CD4-positive, alpha-beta T cell treated with Interferon gamma for 1 hour (primary cell): ENCODE results near the gene ITPKC.

ENCODE experiments used
- DNase-seq: peaks from one replicate; pipeline ENCODE4 v3.0.0-alpha.2; 2020

ITPKC gene

GRCh38 chr19:40690693-40691420 lies 26.1 kb upstream of the ITPKC start:
- peak; percentile 85 for DNase-seq

- no peak for DNase-seq
Measured at GRCh38 chr19:40691421-40692211, 25.3 kb upstream of the ITPKC start.

- no peak for DNase-seq
Measured at GRCh38 chr19:40692212-40692551, 24.7 kb upstream of the ITPKC start.

DNA sequence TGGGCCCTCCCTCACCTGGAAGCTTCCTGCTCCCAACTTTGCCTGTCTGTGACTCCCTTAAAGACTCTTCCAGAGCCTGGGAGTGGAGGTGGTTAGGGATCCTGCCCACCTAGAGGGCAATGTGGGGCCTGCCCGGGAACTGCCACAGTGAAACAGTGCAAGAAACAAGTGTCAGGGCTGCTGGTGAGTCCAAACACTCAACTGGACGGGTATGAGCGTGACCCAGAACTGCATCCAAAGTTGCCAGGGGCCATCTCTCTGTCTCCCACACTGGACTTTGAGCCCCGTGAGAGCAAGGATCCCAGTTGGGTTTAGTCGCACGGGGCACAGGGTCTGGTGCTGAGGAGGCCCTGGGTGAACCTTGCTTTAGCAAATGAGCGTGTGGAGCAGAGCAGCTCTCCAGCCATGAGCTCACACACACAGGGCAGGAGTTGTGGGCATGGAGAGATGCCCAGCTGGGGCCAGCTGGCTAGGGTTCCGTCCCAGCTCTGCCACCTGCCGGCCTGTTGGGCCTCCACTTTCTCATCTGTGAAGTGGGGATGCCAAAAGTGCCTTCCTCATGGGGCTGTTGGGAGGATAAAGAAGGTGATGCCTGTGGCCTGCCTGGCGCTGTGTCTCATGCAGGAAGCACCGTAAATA lies 23.6 kb upstream of the ITPKC start:
- no peak for DNase-seq

- DNase-seq = no peak
Measured at GRCh38 chr19:40693896-40694295, 23.0 kb upstream of the ITPKC start.

DNA sequence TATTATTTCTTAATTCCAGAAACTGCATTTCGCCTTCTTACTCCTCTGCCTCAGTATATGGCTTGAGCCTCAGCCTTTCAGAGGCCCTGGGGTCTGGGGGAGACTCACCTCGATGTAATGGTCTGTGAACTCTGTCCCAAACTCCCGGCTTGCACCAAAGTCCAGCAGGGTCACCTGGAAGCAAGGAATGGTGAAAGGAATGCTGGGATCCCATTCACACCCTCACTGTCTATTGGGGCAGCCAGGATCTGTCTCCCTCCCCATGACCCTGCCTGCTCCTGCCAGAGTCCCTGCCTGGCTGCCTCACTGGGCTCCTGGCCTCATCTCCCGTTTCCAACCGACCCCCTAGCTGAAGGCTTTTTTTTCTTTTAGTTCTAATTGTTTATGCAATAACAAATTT lies 21.0 kb upstream of the ITPKC start:
- no peak for DNase-seq

DNA sequence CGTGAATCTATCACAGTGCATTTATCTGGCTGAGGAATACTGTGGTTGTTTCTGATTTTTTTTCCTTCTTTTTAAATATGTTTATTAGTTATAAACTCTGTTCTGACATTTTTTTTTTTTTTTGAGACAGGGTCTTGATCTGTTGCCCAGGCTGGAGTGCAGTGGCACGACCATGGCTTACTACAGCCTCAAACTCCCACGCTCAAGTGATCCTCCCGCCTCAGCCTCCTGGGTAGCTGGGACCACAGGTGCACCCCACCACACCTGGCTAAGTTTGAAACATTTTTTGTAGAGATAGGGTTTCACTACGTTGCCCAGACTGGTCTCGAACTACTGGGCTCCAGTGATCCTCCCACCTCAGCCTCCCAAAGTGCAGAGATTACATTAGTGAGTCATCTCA lies 19.9 kb upstream of the ITPKC start:
- no peak for DNase-seq

GRCh38 chr19:40700083-40700482 lies 16.8 kb upstream of the ITPKC start:
- no peak for DNase-seq

- DNase-seq = no peak
Measured at GRCh38 chr19:40701758-40702157, 15.2 kb upstream of the ITPKC start.

DNA sequence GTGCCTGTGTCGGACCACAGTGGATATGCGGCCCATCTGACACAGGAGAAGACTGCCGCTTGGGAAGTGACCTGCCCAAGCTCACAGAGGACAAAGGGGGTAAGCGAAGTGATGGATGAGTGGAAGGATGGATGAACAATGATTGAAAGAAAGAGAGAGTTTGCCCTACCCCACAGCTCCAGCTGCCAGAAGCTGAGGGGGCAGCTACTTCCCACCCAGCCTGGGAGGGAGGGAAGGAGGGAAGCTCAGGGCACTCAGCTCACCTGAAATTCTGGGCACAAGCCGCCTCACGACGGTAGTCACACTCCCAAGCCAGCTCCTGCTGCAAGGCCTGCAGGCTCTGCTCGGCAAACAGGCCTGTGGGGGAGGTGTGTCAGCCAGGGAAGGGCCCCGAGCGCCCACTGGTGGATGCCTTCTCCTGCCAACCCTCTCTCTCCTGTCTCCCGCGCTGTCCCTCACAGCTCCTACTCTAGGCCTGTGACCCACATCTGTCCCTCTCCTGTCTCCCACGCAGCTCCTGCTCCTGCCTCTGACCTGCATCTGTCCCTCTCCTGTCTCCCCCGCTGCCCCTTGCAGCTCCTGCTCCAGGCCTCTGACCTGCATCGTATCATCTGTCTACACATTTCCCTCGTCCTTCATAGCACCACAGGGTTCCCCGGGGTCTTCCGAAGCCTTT lies 14.4 kb upstream of the ITPKC start:
- DNase-seq = no peak

DNA sequence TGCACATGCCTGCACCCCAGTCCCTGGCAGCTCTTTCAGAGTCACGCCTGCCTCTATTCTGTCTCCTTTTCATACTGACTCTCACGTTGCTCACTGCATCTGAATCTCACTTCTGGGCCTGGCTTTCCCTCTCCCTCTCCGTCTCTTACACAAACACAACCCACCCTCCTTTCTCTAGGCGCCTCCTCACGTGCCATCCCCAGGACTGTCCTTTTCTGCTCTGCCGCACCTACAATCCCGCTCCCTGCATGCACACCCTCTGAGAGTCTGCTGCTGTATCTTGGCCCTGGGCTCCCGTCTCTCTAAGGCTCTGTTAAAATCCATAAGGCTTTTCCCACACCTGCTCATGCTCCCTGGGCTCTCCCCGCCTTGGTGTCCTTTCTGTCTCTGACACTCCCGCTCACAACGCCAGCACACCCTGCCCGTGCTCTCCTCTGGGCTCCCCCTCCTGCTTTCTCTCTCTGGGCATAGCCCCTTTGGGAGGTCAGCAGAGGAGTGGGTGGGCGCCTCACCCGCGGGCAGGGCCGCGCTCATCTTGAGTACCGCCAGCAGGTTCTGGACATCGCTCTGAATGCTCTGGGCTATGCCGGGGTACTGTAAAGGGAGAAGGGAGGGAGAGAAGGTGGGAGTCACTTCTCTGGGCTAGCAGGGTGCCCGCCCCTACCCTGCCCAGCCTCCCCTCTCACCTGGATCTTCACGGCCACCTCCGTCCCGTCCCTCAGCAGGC lies 13.7 kb upstream of the ITPKC start:
- DNase-seq = no peak

DNA sequence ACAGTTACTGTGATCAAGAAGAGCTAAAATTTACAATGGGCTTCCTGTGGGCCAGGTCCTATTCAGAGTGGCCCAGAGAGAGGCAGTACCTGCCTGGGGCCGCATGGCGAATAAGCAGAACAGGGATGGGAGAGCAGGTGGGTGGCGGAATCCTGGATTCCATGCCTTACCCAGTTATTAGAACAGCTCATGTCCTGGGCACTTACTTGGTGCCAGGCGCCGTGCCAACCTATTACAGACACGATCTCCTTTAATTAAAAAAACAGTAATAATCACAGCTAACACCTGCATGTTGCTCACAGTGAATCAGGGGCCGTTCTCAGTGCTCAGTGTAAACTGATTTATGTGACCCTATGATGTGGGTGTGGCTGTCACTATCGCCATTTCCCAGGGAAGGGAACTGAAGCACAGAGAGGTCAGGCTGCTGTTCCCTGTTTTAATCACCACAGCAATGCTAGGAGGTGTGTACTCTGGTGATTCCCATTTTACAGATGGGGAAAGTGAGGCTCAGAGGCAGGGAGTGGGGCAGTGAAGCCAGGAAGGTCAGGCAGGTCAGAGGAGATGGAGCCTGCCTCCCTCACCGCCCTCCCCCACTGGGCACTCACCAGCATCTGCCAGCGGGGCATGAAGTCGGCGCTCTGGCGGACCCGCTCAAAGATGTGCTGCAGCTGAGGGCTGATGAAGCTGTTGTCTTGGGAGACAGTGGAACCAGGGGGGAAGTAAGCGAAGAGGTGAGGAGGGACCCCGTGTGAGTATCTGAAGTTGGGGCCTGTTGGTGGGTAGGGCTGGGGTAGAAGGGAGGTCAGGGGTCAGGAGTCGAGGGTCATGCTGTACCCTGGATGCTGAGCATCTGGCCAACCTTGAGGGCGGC lies 12.2 kb upstream of the ITPKC start:
- no peak for DNase-seq

DNA sequence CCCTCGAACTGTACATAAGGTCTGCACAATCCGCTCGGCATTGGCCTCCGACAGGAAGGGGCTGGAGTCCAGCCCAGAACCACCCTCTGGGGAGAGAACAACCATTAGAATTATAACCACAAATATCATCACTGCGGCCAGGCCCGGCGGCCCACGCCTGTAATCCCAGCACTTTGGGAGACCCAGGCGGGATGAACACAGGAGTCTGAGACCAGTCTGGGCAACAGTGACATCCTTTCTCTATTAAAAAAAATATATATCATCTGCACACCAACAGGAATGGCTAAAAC lies 11.6 kb upstream of the ITPKC start:
- no peak for DNase-seq

GRCh38 chr19:40705950-40706619 lies 10.8 kb upstream of the ITPKC start:
- no peak for DNase-seq

- DNase-seq = no peak
Measured at GRCh38 chr19:40707615-40708014, 9.3 kb upstream of the ITPKC start.

GRCh38 chr19:40709817-40710216 lies 7.1 kb upstream of the ITPKC start:
- no peak for DNase-seq

DNA sequence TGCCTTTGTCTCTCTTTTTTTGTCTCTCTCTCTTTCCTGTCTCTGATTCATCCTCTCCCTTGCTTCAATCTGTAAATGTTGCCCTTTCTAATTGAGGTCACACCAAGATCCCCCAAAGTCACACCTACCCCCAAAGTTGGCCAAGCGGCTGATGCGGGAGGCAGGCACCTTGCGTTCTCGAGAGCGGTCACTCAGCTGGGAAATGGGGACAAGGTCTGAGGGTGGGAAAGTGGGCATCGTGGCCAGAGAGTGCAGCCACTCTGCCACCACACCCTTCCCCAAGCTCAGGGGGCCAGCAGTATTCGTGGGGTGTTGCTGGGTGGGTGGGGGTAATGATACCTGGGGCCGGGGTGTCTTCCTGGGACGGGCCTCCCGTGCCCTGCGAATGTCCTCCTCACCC lies 3.0 kb upstream of the ITPKC start:
- DNase-seq = no peak

GRCh38 chr19:40714441-40715299 lies 2.2 kb upstream of the ITPKC start:
- DNase-seq = peak; percentile 95

DNA sequence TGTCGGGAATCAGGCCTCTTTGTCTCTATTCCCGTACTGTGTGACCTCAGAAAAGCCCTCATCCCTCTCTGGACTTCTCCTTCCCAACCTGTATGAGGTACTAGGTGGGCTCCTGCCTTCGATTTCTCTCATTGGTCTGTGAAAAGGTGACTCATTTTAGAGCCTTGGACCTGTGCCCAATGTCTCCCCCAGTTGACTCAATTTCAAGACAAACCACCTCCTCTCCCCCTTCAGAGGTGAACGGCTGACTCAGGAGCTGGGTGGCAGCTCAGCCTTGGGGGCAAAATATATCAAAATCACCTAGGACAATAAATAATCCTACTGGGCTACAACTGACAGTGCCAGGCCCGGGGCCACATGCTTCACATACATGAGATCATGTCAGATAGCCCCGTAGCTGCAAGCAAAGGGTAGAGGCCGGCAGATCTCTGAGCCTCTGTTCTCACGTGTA lies 856 bp upstream of the ITPKC start:
- DNase-seq = peak; percentile 46

- DNase-seq = no peak
Measured at GRCh38 chr19:40717325-40717879, 490 bp downstream of the ITPKC start.
